Chondrocyte (in vitro differentiated cells): ENCODE measurements around the gene SND1. TPM values are rescaled to one million over a fixed set of nuclear protein-coding genes. Genes with fewer than 3 reads are reported as not detected.

ENCODE experiments used
- DNase-seq: peaks from one replicate; pipeline ENCODE4 v3.0.0; 2021; ENCODE audit warnings: mixed read lengths, low spot score
- H3K27ac Mint-ChIP-seq: one replicate; pipeline ENCODE4 v1.8.0; 2021; ENCODE audit warnings: mild to moderate bottlenecking, moderate library complexity, mixed read lengths; ENCODE audit not compliant: unreplicated experiment
- H3K27me3 Mint-ChIP-seq: 2 replicates; pipeline ENCODE4 v1.8.0; 2021; ENCODE audit warnings: low read depth, mixed read lengths
- H3K36me3 Mint-ChIP-seq: 2 replicates; pipeline ENCODE4 v1.8.0; 2021; ENCODE audit warnings: low read depth, mixed read lengths
- H3K4me1 Mint-ChIP-seq: 2 replicates; pipeline ENCODE4 v1.8.0; 2021; ENCODE audit warnings: low read depth, mild to moderate bottlenecking, mixed read lengths
- H3K4me3 Mint-ChIP-seq: one replicate; pipeline ENCODE4 v1.8.0; 2021; ENCODE audit warnings: mild to moderate bottlenecking, moderate library complexity, mixed read lengths; ENCODE audit not compliant: unreplicated experiment
- H3K9me3 Mint-ChIP-seq: 2 replicates; pipeline ENCODE4 v1.8.0; 2021; ENCODE audit warnings: low read depth, mixed read lengths
- total RNA-seq: library from RNA; stranded (reverse); gene quantifications from 3 replicates; pipeline ENCODE4 v1.2.1, GENCODE V29; 2021
- TF ChIP-seq, protein P1 (sequence below): fragments of 200-600 bp; sonication (generic); IDR thresholded peaks from 2 replicates; pipeline ENCODE4 v1.5.0; 2021; ENCODE audit warnings: antibody characterized with exemption, mild to moderate bottlenecking, moderate library complexity

Gene SND1
- total RNA-seq, 1 donor from 2014 or later = 229 TPM

DNA sequence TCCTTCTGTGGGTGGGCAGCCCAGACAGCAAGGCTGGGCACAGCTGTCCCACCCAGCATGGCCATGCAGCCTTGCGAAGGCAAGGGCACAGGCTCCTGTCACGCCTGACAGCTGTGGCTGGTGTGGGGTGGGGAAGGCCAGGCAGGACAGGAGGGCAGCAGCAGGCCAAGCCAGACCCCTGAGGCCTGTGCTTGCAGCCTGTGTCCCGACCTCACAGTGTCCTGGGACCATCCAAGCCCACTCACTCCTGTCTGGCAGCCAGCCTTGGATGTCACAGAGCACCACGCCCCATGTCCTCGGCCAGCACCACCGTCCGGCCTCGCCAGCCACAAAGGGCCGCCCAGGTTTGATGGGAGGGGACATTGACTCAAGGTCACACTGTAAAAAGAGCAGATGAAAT is 464.7 kb downstream of the SND1 start:
- Mint-ChIP-seq H3K4me1 (peaks cover 17% of the 10 kb centered on the region), H3K9me3 (no peaks in the 10 kb centered on the region), H3K4me3 (no peak overlapping the region), H3K36me3 (peaks cover 1% of the 10 kb centered on the region), H3K27ac (no peak overlapping the region), H3K27me3 (peaks cover 4% of the 10 kb centered on the region)
- DNase-seq = no peak
- TF ChIP-seq, protein P1, sequence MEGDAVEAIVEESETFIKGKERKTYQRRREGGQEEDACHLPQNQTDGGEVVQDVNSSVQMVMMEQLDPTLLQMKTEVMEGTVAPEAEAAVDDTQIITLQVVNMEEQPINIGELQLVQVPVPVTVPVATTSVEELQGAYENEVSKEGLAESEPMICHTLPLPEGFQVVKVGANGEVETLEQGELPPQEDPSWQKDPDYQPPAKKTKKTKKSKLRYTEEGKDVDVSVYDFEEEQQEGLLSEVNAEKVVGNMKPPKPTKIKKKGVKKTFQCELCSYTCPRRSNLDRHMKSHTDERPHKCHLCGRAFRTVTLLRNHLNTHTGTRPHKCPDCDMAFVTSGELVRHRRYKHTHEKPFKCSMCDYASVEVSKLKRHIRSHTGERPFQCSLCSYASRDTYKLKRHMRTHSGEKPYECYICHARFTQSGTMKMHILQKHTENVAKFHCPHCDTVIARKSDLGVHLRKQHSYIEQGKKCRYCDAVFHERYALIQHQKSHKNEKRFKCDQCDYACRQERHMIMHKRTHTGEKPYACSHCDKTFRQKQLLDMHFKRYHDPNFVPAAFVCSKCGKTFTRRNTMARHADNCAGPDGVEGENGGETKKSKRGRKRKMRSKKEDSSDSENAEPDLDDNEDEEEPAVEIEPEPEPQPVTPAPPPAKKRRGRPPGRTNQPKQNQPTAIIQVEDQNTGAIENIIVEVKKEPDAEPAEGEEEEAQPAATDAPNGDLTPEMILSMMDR = no peak

DNA sequence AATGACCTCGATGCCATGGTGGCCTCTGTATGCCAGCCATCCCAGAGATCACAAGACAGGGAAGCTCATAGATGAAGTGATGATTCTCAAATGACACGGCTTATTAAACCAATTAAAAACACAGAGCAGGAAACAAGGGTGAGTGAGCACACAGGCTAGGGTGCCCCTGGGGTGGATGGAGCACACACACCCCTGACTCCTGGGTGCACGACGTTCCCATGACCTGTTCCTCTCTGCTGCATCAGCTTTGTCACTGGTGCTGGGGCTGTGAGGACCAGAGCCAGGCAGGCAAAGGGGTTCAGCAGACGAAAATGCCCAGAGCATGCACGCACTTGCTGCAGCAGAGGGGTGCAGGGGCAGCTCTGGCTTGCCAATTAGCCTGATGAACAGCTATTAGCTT is 465.7 kb downstream of the SND1 start:
- H3K4me3 Mint-ChIP-seq = no peak overlapping the region
- peaks cover 1% of the 10 kb centered on the region for H3K36me3 Mint-ChIP-seq
- peaks cover 15% of the 10 kb centered on the region for H3K4me1 Mint-ChIP-seq
- H3K27me3 Mint-ChIP-seq = peaks cover 7% of the 10 kb centered on the region
- TF ChIP-seq, protein P1 = no peak
- DNase-seq = no peak
- H3K27ac Mint-ChIP-seq = no peak overlapping the region
- no peaks in the 10 kb centered on the region for H3K9me3 Mint-ChIP-seq

DNA sequence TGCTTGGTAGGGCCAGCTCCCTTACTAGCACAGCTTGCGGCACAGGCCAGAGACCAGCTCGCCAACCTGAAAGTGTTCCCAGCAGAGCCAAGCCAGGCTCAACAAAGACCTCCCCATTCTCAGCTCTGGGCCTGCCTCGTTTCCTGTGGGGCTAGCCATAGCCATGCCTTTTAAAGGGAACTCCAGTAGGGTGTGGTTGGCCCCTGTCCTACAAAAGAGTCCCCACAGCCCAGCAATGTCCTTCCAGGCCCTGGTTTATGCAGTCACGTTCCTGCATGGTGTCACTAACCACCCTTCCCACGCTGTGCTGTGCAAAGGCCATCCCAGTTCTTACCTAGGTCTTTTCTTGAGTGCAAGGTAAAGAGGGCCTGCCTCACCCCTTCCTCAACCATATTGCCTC is 467.0 kb downstream of the SND1 start:
- Mint-ChIP-seq H3K9me3 (no peaks in the 10 kb centered on the region), H3K4me3 (no peak overlapping the region), H3K36me3 (peaks cover 1% of the 10 kb centered on the region), H3K27ac (no peak overlapping the region), H3K27me3 (peaks cover 14% of the 10 kb centered on the region), H3K4me1 (peaks cover 15% of the 10 kb centered on the region)
- TF ChIP-seq, protein P1 = no peak
- no peak for DNase-seq

DNA sequence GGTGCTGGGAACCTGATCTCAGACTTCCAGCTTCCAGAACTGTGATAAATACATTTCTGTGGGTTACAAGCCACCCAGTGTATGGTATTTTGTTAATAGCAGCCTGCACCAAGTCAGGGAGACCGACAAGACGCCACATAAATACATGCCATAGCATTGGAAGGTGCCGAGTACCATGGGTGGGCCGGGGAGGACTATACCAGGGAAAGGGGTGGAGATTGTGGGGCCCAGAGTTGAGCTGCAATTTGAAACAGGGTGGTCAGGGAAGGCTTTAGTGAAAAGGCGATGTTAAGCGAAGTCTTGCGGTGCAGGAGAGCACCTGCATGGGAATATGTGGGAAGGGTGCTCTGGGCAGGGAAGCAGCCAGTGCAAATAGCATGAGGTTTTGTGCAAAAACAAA is 468.1 kb downstream of the SND1 start:
- Mint-ChIP-seq H3K9me3 (no peaks in the 10 kb centered on the region), H3K4me1 (peaks cover 10% of the 10 kb centered on the region), H3K27ac (no peak overlapping the region), H3K27me3 (peaks cover 17% of the 10 kb centered on the region), H3K36me3 (peaks cover 1% of the 10 kb centered on the region), H3K4me3 (no peak overlapping the region)
- TF ChIP-seq, protein P1 = no peak
- DNase-seq = no peak

DNA sequence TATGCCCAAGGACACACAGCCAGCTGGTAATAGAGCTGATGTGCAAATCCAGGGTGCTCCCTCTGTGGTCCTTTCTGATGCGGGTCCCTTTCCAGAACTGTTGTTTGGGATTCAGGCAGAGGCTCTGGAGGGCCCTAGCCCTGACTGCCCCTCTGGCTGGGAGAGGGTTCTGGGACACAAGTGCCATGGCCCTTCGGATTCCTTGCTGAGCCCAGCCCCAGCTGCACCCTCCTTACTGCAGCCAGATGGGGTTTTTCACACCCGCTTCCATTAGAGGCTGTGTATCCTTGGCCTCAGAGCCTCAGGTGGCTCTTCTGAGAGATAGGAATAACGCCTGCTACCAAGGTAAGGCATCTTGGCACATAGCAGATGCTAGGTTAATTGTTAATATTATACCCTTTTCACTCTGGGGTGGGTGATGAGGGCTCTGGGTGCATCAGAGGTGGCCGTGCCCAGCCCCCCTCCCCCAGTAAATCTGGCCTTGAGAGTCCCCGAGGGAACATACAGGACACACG is 469.0 kb downstream of the SND1 start:
- H3K36me3 Mint-ChIP-seq = peaks cover 1% of the 10 kb centered on the region
- H3K4me3 Mint-ChIP-seq = no peak overlapping the region
- H3K4me1 Mint-ChIP-seq = peaks cover 1% of the 10 kb centered on the region
- no peaks in the 10 kb centered on the region for H3K9me3 Mint-ChIP-seq
- H3K27ac Mint-ChIP-seq = no peak overlapping the region
- peaks cover 17% of the 10 kb centered on the region for H3K27me3 Mint-ChIP-seq
- TF ChIP-seq, protein P1 = no peak
- DNase-seq = no peak
